ENCODE measurements around the gene CNTNAP2. TPM values are rescaled to one million over a fixed set of nuclear protein-coding genes. Genes with fewer than 3 reads are reported as not detected.

The CNTNAP2 gene
- total RNA-seq, 1 donor from 2014 or later, result 2.2 TPM

- TF ChIP-seq POLR2AphosphoS5 (IDR thresholded peaks at IDR 0.05; ENCODE audit: insufficient read depth in 1 of 2, low read depth in 1 of 2) (no peak), CTCF (IDR thresholded peaks at IDR 0.05) (no peak), POLR2A (IDR thresholded peaks at IDR 0.05) (no peak)
- no peak overlapping the region for H3K27ac ChIP-seq
- no peaks in the 10 kb centered on the region for H3K27me3 ChIP-seq
- no peaks in the 10 kb centered on the region for H3K4me1 ChIP-seq
- H3K9me3 ChIP-seq, result no peaks in the 10 kb centered on the region
- DNase-seq (ENCODE audit: extremely low spot score in 2 of 2), result peak in 1 of 2 donors; percentile 5
- H3K4me3 ChIP-seq, result no peak overlapping the region
- intact Hi-C loops (cut with DNase I), result no loop called here
- no peaks in the 10 kb centered on the region for H3K36me3 ChIP-seq
Observed at GRCh38 chr7:148371280-148371937, 2254.8 kb downstream of the CNTNAP2 start.

DNA sequence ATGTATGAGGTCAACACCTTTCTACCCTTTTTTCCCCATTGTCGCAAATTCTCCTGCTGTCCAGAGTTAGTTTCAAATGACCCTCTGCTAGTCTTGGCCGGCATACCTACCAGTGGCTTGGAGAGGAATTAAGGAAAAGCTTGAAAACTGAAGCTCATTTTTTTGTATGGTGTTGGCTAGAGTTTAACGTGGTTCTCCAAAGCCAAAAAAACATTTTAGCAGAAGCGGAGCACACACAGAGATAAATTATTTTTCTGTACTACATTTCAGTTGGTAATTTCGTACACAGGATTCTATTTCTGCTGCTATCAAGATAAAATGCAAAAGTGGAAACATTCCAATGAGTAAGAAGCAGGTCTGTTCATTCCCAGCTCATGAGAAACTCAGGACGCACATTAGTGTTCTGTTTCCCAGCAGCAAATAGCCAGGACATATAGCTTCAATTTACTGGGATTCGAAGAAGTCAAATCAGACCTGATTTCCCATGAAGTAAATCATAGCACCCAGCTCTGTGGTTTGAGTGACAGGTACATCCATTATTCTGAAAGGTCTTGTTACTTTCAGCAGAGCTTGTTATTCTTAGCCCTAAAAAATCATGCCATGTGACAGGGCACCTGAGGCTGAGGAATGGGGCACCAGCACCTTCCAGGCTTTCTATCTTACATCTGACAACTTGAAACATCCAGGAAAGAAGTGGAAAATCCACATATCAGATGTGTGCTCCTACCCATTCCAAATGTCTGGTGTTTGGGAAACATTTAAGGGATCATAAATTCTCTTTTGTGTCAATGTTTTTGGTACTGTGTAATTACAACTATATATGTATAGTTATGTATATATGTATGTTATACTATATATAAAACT lies 2258.0 kb downstream of the CNTNAP2 start:
- peak in 1 of 2 donors; percentile 13 for DNase-seq (ENCODE audit: extremely low spot score in 2 of 2)
- no peaks in the 10 kb centered on the region for H3K4me1 ChIP-seq
- H3K4me3 ChIP-seq, result no peak overlapping the region
- intact Hi-C loops (cut with DNase I), result no loop called here
- H3K36me3 ChIP-seq, result no peaks in the 10 kb centered on the region
- TF ChIP-seq POLR2A (IDR thresholded peaks at IDR 0.05), result no peak
- TF ChIP-seq CTCF (IDR thresholded peaks at IDR 0.05), result no peak
- TF ChIP-seq POLR2AphosphoS5 (IDR thresholded peaks at IDR 0.05; ENCODE audit: insufficient read depth in 1 of 2, low read depth in 1 of 2), result no peak
- no peak overlapping the region for H3K27ac ChIP-seq
- no peaks in the 10 kb centered on the region for H3K27me3 ChIP-seq
- H3K9me3 ChIP-seq, result no peaks in the 10 kb centered on the region

DNA sequence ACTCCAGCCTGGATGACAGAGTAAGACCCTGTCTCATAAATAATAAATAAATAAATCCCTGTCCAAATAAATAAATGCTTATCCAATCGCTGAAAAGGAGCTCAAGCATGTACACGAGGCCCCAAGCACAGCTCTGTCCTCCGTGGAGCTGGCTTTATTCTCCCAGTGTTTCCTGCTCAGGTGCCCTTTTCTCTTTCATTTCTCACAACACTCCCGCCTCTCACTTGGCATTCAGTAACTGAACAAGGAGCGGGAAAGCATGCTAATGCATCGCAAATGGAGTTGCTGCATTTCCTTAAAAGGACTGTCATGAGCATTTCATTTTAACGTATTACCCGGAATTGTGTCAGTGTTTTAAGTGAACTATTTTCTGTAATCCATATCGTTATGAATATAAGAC lies 2263.1 kb downstream of the CNTNAP2 start:
- intact Hi-C loops (cut with DNase I), result no loop called here
- H3K4me3 ChIP-seq, result no peak overlapping the region
- peak in 1 of 2 donors; percentile 18 for DNase-seq (ENCODE audit: extremely low spot score in 2 of 2)
- no peaks in the 10 kb centered on the region for H3K36me3 ChIP-seq
- TF ChIP-seq CTCF (IDR thresholded peaks at IDR 0.05) (no peak), POLR2AphosphoS5 (IDR thresholded peaks at IDR 0.05; ENCODE audit: insufficient read depth in 1 of 2, low read depth in 1 of 2) (no peak), POLR2A (IDR thresholded peaks at IDR 0.05) (no peak)
- H3K27me3 ChIP-seq, result no peaks in the 10 kb centered on the region
- no peaks in the 10 kb centered on the region for H3K9me3 ChIP-seq
- no peak overlapping the region for H3K27ac ChIP-seq
- no peaks in the 10 kb centered on the region for H3K4me1 ChIP-seq

GRCh38 chr7:148380596-148381419 lies 2264.2 kb downstream of the CNTNAP2 start:
- DNase-seq (ENCODE audit: extremely low spot score in 2 of 2), result peak in 1 of 2 donors; percentile 62
- no peak for TF ChIP-seq POLR2A (IDR thresholded peaks at IDR 0.05)
- TF ChIP-seq CTCF (IDR thresholded peaks at IDR 0.05), result no peak
- no peak for TF ChIP-seq POLR2AphosphoS5 (IDR thresholded peaks at IDR 0.05; ENCODE audit: insufficient read depth in 1 of 2, low read depth in 1 of 2)
- no peaks in the 10 kb centered on the region for H3K9me3 ChIP-seq
- H3K4me1 ChIP-seq, result no peaks in the 10 kb centered on the region
- H3K4me3 ChIP-seq, result no peak overlapping the region
- intact Hi-C loops (cut with DNase I), result no loop called here
- no peak overlapping the region for H3K27ac ChIP-seq
- H3K27me3 ChIP-seq, result no peaks in the 10 kb centered on the region
- H3K36me3 ChIP-seq, result no peaks in the 10 kb centered on the region
